ENCODE data around the gene AKAP13. TPM values are rescaled to one million over a fixed set of nuclear protein-coding genes. Genes with fewer than 3 reads are reported as not detected.

Gene AKAP13
- polyA plus RNA-seq, 1 donor from 2014 or later = 10.0 TPM

GRCh38 chr15:85755471-85755870 lies 375.1 kb downstream of the AKAP13 start:
- no peaks in the 10 kb centered on the region for H3F3A ChIP-seq (ENCODE audit: insufficient read depth, low read length, poor library complexity, severe bottlenecking)
- H3K4me2 ChIP-seq (ENCODE audit: low read length) = no peak overlapping the region
- H4K20me1 ChIP-seq (ENCODE audit: insufficient read depth) = no peaks in the 10 kb centered on the region
- H3K79me2 ChIP-seq (replicated peaks; ENCODE audit: insufficient read depth, low read length) = no peaks in the 10 kb centered on the region
- no peak overlapping the region for H2AFZ ChIP-seq (ENCODE audit: low read depth, low read length)
- no peak for TF ChIP-seq CTCF (IDR thresholded peaks at IDR 0.05; ENCODE audit: poor library complexity, severe bottlenecking)
- H3K36me3 ChIP-seq (ENCODE audit: insufficient read depth, low read length) = no peaks in the 10 kb centered on the region
- no peak overlapping the region for H3K4me3 ChIP-seq (ENCODE audit: low read length)
- no peaks in the 10 kb centered on the region for H3K9me3 ChIP-seq (ENCODE audit: low read length)
- no peak overlapping the region for H3K27ac ChIP-seq (ENCODE audit: low read length)
- no peak overlapping the region for H3K9ac ChIP-seq (ENCODE audit: low read length)
- no peaks in the 10 kb centered on the region for H3K9me2 ChIP-seq (ENCODE audit: insufficient read depth, low read length)
- H3K27me3 ChIP-seq (ENCODE audit: insufficient read depth, low read depth, low read length) = no peaks in the 10 kb centered on the region

DNA sequence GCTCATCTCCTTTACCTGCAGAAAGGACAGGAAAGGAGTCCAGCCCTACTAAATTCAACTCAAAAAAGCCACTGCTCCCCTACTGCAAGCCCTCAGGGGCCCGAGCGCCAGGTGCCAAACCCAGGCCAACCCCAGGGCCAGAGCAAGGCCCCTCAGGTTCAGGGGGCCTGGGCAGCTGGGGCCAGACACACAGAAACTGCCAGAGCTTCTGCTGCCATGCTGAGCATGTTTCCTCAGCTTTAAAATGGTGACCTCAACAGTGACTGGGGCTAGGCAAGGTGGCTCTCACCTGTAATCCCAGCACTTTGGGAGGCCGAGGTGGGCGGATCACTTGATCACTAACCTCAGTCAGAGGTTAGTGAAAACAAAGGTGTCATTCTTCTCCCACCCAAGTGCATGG lies 375.5 kb downstream of the AKAP13 start:
- no peaks in the 10 kb centered on the region for H3K79me2 ChIP-seq (replicated peaks; ENCODE audit: insufficient read depth, low read length)
- H3K36me3 ChIP-seq (ENCODE audit: insufficient read depth, low read length) = no peaks in the 10 kb centered on the region
- H3K27me3 ChIP-seq (ENCODE audit: insufficient read depth, low read depth, low read length) = no peaks in the 10 kb centered on the region
- no peak overlapping the region for H3K9ac ChIP-seq (ENCODE audit: low read length)
- no peaks in the 10 kb centered on the region for H3K9me3 ChIP-seq (ENCODE audit: low read length)
- H3K4me3 ChIP-seq (ENCODE audit: low read length) = no peak overlapping the region
- no peak overlapping the region for H3K27ac ChIP-seq (ENCODE audit: low read length)
- no peak overlapping the region for H2AFZ ChIP-seq (ENCODE audit: low read depth, low read length)
- TF ChIP-seq MXI1 (conservative IDR thresholded peaks at IDR 0.05; ENCODE audit: poor library complexity, severe bottlenecking) = no peak
- TF ChIP-seq CTCF (IDR thresholded peaks at IDR 0.05; ENCODE audit: poor library complexity, severe bottlenecking) = no peak
- no peak for TF ChIP-seq REST (IDR thresholded peaks at IDR 0.05; ENCODE audit: borderline replicate concordance)
- TF ChIP-seq RAD21 (conservative IDR thresholded peaks at IDR 0.05) = no peak
- no peak for TF ChIP-seq EP300 (conservative IDR thresholded peaks at IDR 0.05; ENCODE audit: poor library complexity, severe bottlenecking)
- no peak for TF ChIP-seq SMC3 (conservative IDR thresholded peaks at IDR 0.05; ENCODE audit: poor library complexity)
- H3K4me2 ChIP-seq (ENCODE audit: low read length) = no peak overlapping the region
- H3F3A ChIP-seq (ENCODE audit: insufficient read depth, low read length, poor library complexity, severe bottlenecking) = no peaks in the 10 kb centered on the region
- H4K20me1 ChIP-seq (ENCODE audit: insufficient read depth) = no peaks in the 10 kb centered on the region
- no peaks in the 10 kb centered on the region for H3K9me2 ChIP-seq (ENCODE audit: insufficient read depth, low read length)

All from neural cell (in vitro differentiated cells).